GM21447 (cell line): ENCODE data around the gene GNG14.
A peak's percentile ranks its signal among the peaks of the same experiment; 100 is the strongest.
"Not testable (repeated sequence)": the region's sequence is repeated elsewhere in the genome, so short reads cannot be mapped to it uniquely, and the experiment has no call there.

ENCODE experiments used
- ATAC-seq: cut with Tn5 transposase; IDR thresholded peaks from one replicate; pipeline ENCODE4 v1.9.1; 2021; ENCODE audit not compliant: unreplicated experiment

GNG14 gene

DNA sequence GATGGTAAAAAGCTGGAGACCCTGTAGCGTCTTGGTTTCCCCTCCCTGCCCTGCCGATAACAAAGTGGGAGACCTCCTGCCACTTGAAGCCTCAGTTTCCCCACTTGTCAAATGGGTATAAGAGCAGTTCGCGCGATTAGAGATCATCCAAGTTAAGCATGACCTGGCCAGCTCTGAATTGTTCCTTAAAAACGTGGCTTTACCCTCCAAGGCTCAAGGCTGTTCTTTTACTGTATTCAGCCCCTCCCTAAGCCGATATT is 35.5 kb downstream of the GNG14 start:
- no peak for ATAC-seq

DNA sequence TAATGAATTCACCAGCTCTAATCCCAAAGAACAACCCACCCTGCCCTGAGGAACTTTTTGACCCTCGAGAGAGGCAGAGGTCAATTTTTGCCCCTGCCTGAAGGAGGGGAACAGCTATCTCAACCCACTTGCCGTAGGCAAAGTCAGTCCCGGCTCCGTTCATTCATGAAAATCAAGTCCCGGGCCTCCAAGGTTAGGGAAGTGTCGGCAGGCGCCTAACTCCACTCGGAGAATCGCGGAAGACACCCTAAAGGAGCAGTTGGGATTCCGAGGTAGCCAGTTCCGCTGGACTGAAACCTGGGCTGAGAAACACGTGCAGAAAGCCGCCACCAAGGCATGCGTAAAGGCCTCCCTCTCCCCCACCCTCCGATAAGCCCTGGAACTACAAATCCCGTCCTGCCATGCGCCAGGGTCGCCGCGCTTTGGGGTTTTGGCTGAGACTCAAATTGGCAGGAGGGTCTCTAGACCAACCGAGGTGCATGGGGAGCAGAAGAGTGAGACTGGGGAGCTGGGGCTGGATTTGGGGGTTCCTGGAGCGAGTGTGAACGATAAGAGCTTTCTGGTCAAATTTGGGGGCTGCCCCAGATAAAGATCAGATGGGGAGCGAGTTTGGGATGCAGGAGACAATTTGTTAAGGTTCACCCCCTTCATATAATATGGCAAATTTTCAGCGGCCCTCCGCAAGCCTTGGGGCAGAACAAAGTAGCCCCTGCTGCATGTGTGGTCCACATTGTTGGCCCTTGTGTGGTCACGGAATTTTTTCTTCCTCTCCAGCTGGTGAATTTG is 36.0 kb downstream of the GNG14 start, which contains the start of gene TNPO2:
TNPO2 (minus strand) TSS at position 292 of the 786 bp plus-strand sequence. CDS start 2,955 bp downstream, outside the sequence.
- no peak for ATAC-seq

- not testable (repeated sequence) for ATAC-seq
Observed at GRCh38 chr19:12725612-12726011, 37.8 kb downstream of the GNG14 start.

- no peak for ATAC-seq
Observed at GRCh38 chr19:12726988-12727316, 39.2 kb downstream of the GNG14 start.

GRCh38 chr19:12727745-12728433 is 40.1 kb downstream of the GNG14 start:
- ATAC-seq: no peak

DNA sequence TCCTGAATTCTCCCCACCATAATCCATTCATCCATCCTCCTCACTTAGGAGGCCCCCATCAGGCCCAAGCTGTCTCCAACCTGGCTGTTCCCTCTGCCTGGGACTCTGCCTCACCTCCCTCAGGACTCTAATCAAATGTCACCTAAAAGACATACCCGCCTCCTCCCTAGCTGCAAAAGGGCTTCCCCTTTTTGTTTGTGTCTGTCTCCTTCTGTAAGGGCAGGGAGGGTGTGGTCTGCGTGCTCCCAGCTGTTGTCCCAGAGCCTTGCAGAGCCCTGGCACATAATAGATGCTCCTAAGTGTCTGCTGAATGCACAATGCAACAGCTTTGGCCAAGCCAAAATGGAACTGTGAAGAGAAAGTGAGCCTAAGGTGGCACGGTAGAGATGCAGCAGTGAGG is 42.3 kb downstream of the GNG14 start:
- ATAC-seq: no peak

GRCh38 chr19:12731337-12731736 is 43.5 kb downstream of the GNG14 start:
- no peak for ATAC-seq

DNA sequence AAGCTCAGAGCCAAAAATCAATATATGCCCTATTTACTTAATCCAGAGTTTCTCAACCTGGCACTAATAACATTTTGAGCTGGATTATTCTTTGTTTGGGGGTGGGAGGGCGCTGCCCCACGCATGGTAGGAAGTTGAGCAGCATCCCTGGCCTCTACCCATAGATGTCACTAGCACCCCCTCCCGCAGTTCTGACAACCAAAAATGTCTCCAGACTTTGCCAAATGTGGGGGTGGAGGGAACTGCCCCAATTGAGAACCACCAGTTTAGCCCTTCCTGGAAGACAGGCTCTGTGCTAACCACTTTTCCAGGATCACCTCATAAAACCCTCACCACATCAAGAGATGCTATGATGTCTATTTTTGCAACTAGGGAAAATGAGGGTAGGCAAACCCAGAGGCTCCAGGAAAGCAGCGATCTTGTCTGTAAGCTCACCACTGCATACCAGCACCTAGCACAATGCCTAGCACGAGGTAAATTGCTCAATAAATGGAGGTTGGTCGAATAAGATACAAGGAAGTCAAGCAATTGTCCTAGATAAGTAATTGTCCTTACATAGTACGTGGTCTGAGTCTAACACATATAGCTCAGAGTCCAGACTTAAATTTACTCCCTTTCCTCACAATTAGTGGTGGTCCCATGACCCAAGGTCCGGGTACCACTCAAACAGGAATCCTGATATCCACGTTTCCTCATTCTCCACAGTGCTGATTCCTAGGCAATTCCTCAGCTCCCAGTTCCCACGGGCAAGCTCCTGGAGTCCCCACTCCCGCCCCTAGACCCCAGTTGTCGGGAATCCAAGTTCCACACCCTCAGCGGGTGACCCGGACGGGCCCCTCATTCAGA is 45.8 kb downstream of the GNG14 start:
- no peak for ATAC-seq

- ATAC-seq: peak; percentile 78
Observed at GRCh38 chr19:12736995-12737834, 49.4 kb downstream of the GNG14 start, which contains the start of gene GET3. GET3 (plus strand) TSS chr19:12737497; CDS start chr19:12737506, 9 bp downstream.

- no peak for ATAC-seq
Observed at GRCh38 chr19:12737835-12738351, 50.1 kb downstream of the GNG14 start.
